ENCODE results near the gene SERTM1.

SERTM1 gene

DNA sequence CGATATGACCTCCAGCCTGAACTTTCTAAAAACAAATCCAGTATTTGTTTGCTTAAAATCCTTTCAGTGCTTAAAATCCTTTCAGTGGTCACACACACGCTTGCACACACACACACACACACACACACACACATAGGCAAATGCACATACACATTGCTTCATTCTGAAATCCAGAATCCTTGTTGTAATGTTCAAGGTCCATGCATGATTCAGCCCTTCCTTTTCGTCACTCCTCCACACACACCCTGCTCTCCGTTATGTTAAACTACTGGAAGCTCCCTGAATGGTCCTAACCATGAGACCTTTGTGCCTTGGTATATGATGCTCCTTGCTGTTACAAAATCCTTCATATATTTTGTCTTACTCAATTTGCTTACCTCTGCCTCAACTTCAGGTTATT is 44.9 kb downstream of the SERTM1 start:
- DNase-seq, result no peak
- TF ChIP-seq POLR2A (IDR thresholded peaks at IDR 0.05; ENCODE audit: low read length) (no peak), GATA1 (IDR thresholded peaks at IDR 0.05; ENCODE audit: low read depth, low read length) (no peak)

DNA sequence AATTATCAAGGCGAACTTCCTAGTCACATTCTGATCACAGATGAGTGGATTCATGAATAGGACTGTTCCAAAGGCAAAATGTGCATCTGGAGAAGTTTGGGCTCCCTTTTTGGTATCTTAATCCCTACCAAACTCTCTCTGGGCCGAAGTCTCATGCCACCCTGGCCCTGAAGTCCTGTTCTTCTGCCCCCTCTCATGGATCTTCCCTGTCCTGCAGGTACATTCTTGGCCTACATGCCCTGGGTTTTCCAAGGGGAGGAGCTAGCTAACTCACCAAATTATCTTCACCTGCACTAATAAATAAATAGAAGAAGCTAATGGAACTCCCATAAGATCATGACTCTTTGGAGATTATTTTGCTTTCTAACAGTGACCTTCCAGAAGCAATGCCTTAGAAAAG is 50.3 kb downstream of the SERTM1 start:
- DNase-seq, result no peak
- TF ChIP-seq POLR2A (IDR thresholded peaks at IDR 0.05; ENCODE audit: low read length), result no peak
- TF ChIP-seq GATA1 (IDR thresholded peaks at IDR 0.05; ENCODE audit: low read depth, low read length), result no peak

DNA sequence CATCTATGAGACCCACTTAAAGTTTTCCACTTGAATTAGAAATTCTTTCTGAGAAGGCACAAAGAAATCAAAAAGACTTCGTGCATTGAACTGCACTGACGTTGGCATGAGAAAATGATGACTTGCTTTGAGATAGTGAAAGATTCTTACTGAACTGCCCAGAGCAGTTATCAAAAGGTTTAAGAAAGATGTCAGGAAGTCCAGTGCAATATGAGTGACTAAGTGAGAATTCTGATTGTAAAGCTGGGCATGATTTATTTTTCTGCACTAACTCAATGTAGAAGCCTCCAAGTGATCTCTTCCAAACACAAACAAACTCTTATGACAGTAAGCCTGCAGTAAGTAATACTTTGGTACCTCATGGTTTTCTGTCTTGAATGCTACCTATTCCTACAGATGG is 52.1 kb downstream of the SERTM1 start:
- no peak for DNase-seq
- TF ChIP-seq POLR2A (IDR thresholded peaks at IDR 0.05; ENCODE audit: low read length) (no peak), GATA1 (IDR thresholded peaks at IDR 0.05; ENCODE audit: low read depth, low read length) (no peak)

DNA sequence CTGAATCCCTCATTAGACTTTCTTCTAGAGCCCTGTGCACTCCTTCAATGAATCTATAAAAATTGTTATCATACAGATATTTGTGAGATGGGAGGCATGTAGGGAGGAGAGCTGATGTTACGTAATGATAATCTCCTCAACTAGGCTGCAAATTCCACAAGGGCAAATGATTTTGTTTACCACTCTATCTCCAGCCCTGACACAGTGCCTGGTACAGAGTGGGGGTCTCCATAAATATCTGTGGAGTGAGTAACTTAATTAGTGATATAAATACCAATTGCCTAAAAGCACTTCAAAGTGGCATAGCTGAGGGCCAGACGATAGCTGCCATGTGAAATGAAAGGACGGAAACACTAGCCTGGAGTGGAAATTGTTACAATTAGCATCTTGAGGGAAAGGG is 54.2 kb downstream of the SERTM1 start:
- no peak for DNase-seq
- no peak for TF ChIP-seq POLR2A (IDR thresholded peaks at IDR 0.05; ENCODE audit: low read length)
- no peak for TF ChIP-seq GATA1 (IDR thresholded peaks at IDR 0.05; ENCODE audit: low read depth, low read length)

DNA sequence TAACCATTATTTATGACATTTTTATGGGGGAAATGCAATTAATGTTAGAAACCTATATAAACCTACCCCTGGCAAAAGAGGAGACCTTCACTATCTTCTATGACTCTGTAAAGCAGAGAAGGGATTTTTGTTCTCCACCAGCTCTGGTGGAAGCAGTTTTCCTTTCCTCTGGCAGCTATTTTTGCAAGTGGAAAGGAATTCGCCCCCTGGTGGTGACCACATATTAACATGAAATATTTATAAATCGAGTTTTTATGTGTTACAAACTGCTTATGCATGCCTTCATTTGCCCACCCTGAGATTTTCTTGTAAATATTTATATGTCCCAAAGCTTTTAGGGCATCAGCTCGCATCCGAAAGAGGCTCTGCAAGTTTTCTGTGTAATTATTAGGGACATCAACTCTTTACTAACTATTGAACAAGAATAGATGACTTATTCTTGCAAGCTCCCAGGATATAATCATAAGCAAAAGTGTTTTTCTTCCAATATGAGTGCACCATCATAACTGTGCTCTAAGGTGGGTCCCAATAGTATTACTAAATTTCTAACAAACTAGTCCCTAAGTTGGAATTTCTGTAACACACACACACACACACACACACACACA is 62.4 kb downstream of the SERTM1 start:
- TF ChIP-seq POLR2A (IDR thresholded peaks at IDR 0.05; ENCODE audit: low read length) (no peak), GATA1 (IDR thresholded peaks at IDR 0.05; ENCODE audit: low read depth, low read length) (no peak)
- peak; percentile 49 to 74 for DNase-seq

DNA sequence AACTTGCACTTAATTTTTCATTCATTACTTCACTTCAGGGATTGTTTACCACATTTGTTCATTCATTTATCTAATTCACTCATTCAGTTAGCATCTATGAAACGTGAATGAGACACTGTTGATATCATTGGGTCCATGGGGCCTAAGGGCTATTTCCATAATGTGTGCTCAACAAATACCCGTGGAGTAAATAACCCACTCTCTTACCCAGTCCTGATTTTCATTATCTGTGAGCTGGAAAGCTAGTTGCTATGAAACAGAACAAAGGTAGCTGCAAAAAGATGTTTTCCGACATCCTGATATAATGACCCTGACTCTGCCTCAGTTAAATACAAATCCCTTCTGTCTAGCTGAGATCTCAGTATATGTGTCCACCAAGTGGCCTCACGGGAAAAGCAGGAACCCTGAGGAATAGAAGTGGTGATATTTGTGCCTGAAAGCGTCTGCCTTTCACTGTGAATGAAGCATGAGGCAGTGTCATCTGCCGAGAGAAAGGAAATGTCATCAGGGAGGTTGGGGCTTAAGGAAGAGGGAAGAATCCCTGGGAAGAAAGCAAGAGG is 63.8 kb downstream of the SERTM1 start:
- no peak for TF ChIP-seq POLR2A (IDR thresholded peaks at IDR 0.05; ENCODE audit: low read length)
- TF ChIP-seq GATA1 (IDR thresholded peaks at IDR 0.05; ENCODE audit: low read depth, low read length), result no peak

DNA sequence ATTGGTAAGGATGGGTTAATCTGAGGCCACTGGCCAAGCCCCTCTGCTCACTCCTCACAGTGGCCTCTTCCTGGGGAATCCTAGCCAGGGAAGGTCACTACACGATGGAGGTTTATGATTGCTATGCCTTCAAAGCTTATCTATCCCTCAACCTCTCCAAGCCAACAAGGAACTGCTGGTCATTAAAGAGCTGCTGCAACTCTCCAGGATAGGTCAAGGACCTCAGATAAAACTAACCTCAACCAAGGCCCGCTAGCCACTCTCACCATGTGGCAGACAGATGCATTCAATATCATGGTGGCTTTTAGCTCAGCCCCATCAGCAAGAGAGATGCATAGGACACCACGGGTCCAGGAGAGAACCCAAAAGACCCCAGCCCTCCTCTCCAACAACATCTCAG is 71.6 kb downstream of the SERTM1 start:
- DNase-seq, result no peak
- TF ChIP-seq POLR2A (IDR thresholded peaks at IDR 0.05; ENCODE audit: low read length), result no peak
- no peak for TF ChIP-seq GATA1 (IDR thresholded peaks at IDR 0.05; ENCODE audit: low read depth, low read length)

More for the DNA sequence above, 63.8 kb downstream of the SERTM1 start:
- no peak for DNase-seq

DNA sequence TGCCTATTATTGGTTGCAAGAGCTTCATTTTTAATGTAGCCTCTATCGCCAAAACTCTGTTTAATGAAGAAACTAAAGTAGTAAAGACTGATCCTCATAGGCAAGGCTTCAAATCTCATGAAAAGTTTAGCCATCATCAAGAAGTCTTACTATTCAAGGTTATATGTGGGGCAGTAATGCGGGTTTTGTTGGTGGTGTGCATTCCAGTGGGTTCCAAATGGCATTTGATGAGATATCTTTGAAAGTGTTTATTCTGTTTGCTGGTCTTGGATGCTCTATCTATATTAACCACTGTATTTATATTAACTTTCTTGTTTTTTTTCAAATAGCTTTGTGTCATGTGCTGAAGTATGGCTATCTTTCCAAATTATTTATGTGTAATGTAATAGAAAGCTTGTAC is 72.2 kb downstream of the SERTM1 start:
- no peak for DNase-seq
- TF ChIP-seq GATA1 (IDR thresholded peaks at IDR 0.05; ENCODE audit: low read depth, low read length) (no peak), POLR2A (IDR thresholded peaks at IDR 0.05; ENCODE audit: low read length) (no peak)
